ENCODE data around the gene ATG7. TPM values are rescaled to one million over a fixed set of nuclear protein-coding genes. Genes with fewer than 3 reads are reported as not detected.
"Not testable (repeated sequence)": the region's sequence is repeated elsewhere in the genome, so short reads cannot be mapped to it uniquely, and the experiment has no call there.

ATG7 gene
- total RNA-seq, 6 experiments from 2014 or later: 44.5 to 53.0 (median 49.3) TPM

- Mint-ChIP-seq H3K4me1 (ENCODE audit: low read depth) (peaks cover 69% of the 10 kb centered on the region), H3K27ac (peak overlapping the region; percentile 8; the same call in 1 of the 2 replicates), H3K27me3 (ENCODE audit: insufficient read depth) (no peaks in the 10 kb centered on the region), H3K4me3 (no peak overlapping the region), H3K9me3 (no peaks in the 10 kb centered on the region), H3K36me3 (ENCODE audit: low read depth) (peaks cover 30% of the 10 kb centered on the region)
- DNase-seq: peak; percentile 32
- TF ChIP-seq, protein P1, sequence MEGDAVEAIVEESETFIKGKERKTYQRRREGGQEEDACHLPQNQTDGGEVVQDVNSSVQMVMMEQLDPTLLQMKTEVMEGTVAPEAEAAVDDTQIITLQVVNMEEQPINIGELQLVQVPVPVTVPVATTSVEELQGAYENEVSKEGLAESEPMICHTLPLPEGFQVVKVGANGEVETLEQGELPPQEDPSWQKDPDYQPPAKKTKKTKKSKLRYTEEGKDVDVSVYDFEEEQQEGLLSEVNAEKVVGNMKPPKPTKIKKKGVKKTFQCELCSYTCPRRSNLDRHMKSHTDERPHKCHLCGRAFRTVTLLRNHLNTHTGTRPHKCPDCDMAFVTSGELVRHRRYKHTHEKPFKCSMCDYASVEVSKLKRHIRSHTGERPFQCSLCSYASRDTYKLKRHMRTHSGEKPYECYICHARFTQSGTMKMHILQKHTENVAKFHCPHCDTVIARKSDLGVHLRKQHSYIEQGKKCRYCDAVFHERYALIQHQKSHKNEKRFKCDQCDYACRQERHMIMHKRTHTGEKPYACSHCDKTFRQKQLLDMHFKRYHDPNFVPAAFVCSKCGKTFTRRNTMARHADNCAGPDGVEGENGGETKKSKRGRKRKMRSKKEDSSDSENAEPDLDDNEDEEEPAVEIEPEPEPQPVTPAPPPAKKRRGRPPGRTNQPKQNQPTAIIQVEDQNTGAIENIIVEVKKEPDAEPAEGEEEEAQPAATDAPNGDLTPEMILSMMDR (IDR thresholded peaks at IDR 0.05): no peak
Measured at GRCh38 chr3:11455956-11456355, 183.8 kb downstream of the ATG7 start.

DNA sequence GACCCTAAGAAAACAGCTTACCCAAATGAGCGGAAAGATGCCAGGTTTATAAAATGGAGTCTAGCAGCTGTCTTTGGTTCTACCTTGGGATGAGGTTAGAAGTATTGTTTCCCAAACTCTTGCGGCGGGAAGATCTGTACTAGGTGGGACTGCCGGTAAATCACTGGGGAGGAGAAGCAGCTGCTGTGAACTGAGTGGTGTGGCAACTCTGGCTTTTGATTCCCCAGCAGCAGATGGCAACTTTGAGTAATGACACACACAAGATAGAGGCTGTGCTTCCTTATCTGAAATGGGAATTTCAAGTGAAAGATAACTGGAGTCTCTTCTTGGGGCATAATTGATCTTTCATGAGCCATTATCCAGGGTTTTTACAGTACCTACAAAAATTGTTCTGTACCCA is 184.9 kb downstream of the ATG7 start:
- no peak for DNase-seq
- H3K27me3 Mint-ChIP-seq (ENCODE audit: insufficient read depth): no peaks in the 10 kb centered on the region
- H3K36me3 Mint-ChIP-seq (ENCODE audit: low read depth): peaks cover 30% of the 10 kb centered on the region
- no peak overlapping the region for H3K4me3 Mint-ChIP-seq
- no peaks in the 10 kb centered on the region for H3K9me3 Mint-ChIP-seq
- H3K27ac Mint-ChIP-seq: no peak overlapping the region
- TF ChIP-seq, protein P1 (IDR thresholded peaks at IDR 0.05): no peak
- peaks cover 69% of the 10 kb centered on the region for H3K4me1 Mint-ChIP-seq (ENCODE audit: low read depth)

GRCh38 chr3:11459186-11459824 is 187.1 kb downstream of the ATG7 start:
- peak overlapping the region; percentile 49; the same call in 1 of the 2 replicates for H3K27ac Mint-ChIP-seq
- TF ChIP-seq, protein P1 (IDR thresholded peaks at IDR 0.05): no peak
- no peaks in the 10 kb centered on the region for H3K9me3 Mint-ChIP-seq
- H3K27me3 Mint-ChIP-seq (ENCODE audit: insufficient read depth): no peaks in the 10 kb centered on the region
- DNase-seq: peak; percentile 7
- peaks cover 33% of the 10 kb centered on the region for H3K36me3 Mint-ChIP-seq (ENCODE audit: low read depth)
- H3K4me3 Mint-ChIP-seq: no peak overlapping the region
- H3K4me1 Mint-ChIP-seq (ENCODE audit: low read depth): peaks cover 57% of the 10 kb centered on the region

- Mint-ChIP-seq H3K27ac (no peak overlapping the region), H3K27me3 (ENCODE audit: insufficient read depth) (no peaks in the 10 kb centered on the region), H3K4me1 (ENCODE audit: low read depth) (peaks cover 49% of the 10 kb centered on the region), H3K9me3 (no peaks in the 10 kb centered on the region), H3K4me3 (no peak overlapping the region), H3K36me3 (ENCODE audit: low read depth) (peaks cover 22% of the 10 kb centered on the region)
- DNase-seq: no peak
- TF ChIP-seq, protein P1 (IDR thresholded peaks at IDR 0.05): no peak
Measured at GRCh38 chr3:11461226-11461625, 189.0 kb downstream of the ATG7 start.

GRCh38 chr3:11462673-11463072 is 190.5 kb downstream of the ATG7 start:
- H3K27ac Mint-ChIP-seq; H3K27me3 Mint-ChIP-seq (ENCODE audit: insufficient read depth); DNase-seq; H3K9me3 Mint-ChIP-seq; H3K4me3 Mint-ChIP-seq: not testable (repeated sequence)
- H3K36me3 Mint-ChIP-seq (ENCODE audit: low read depth): peaks cover 17% of the 10 kb centered on the region
- peaks cover 41% of the 10 kb centered on the region for H3K4me1 Mint-ChIP-seq (ENCODE audit: low read depth)

GRCh38 chr3:11463591-11463990 is 191.4 kb downstream of the ATG7 start:
- Mint-ChIP-seq H3K9me3 (no peaks in the 10 kb centered on the region), H3K4me1 (ENCODE audit: low read depth) (peaks cover 37% of the 10 kb centered on the region), H3K4me3 (no peak overlapping the region), H3K36me3 (ENCODE audit: low read depth) (peaks cover 27% of the 10 kb centered on the region), H3K27ac (peak overlapping the region; percentile 16; the same call in 1 of the 2 replicates), H3K27me3 (ENCODE audit: insufficient read depth) (no peaks in the 10 kb centered on the region)
- DNase-seq: no peak
- TF ChIP-seq, protein P1 (IDR thresholded peaks at IDR 0.05): no peak
